Dermis microvascular lymphatic vessel endothelial cell (primary cell): ENCODE measurements around the gene DNAH7. TPM values are rescaled to one million over a fixed set of nuclear protein-coding genes. Genes with fewer than 3 reads are reported as not detected.
A peak's percentile ranks its signal among the peaks of the same experiment; 100 is the strongest.

Experiments used
- DNase-seq, 2 donors: peaks; one replicate each; pipeline versions ENCODE4 v3.0.0 to v3.0.0-alpha.2; 2010; ENCODE audit warnings: low read depth in 2 of 2
- total RNA-seq: library from RNA; depleted of rRNA; stranded (reverse); fragments of >200 nt; gene quantifications from 2 replicates; pipeline ENCODE4 v1.2.1, GENCODE V29; 2014

Gene DNAH7
- total RNA-seq, 1 donor from 2014 or later = under 0.01 TPM

DNA sequence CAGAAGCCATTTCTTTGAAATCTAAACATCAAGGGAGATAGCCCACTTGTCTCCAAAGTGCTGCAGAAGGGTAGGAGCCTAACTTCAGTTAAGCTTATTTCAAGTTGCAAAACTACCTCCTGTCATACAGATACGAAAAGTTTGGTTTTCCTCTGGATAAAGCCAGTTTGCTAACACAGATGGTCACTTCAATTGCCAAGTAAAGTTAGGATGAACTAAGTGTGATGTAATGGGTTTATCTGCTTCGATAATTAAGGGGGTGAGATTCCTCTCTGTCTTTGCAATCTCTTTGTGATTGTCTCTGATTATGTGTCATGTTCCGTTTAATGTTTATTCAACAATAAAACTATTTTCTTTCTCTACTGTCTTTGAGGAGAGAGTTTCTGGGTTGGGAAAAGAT is 255.2 kb downstream of the DNAH7 start:
- no peak for DNase-seq

DNA sequence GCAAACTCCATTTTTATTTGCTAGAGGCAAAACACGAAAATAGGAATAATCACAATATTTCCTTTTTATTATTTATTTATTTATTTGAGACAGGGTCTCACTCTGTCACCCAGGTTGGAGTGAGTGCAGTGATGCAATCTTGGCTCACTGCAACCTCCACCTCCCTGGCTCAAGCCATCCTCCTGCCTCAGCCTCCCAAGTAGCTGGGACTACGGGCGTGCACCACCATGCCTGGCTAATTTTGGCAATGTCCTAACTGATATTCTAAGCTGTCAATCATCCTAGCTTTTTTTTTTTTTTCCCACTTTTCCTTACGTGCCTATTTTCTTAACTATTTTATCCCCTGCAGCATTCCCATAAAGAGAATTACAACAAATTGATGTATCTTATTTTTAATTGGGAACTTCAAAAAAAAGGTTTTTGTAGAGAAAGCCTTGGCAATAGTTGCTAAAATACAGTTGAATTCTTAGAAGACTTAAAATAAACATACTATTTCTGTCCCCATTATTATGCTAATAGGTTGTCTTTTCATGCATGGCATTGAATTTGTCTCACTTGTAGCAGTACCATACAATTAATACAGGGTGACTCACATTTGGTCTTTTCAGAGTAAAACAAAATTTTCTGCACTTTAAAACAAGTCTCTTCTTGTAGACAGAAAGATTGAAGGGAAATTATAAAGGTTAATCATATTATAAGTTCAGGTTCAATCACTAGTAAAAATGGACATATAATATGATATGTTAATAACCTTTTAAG is 258.1 kb downstream of the DNAH7 start:
- no peak for DNase-seq

- no peak for DNase-seq
Measured at GRCh38 chr2:195808189-195808588, 260.4 kb downstream of the DNAH7 start.

GRCh38 chr2:195805283-195805976 is 263.2 kb downstream of the DNAH7 start:
- no peak for DNase-seq

DNA sequence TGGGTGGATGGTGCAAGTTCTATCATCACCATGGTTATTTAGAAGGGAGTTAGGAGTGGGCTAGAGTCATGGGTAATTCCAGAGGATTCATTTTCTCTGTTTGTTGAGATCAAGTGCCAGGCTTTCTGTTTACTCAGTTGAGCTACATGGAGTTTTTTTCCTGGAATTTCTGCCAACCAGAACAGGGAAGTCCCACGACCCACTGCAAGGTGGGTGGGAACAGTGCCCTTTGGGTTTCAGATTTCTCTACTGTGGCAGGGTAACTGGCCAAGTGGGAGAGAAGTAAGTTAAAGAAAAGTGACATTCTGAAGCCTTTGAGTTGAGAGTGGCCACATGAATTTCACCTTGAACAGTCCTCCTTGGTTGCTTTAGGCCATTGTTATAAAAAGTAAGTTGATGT is 272.8 kb downstream of the DNAH7 start:
- DNase-seq = no peak

DNA sequence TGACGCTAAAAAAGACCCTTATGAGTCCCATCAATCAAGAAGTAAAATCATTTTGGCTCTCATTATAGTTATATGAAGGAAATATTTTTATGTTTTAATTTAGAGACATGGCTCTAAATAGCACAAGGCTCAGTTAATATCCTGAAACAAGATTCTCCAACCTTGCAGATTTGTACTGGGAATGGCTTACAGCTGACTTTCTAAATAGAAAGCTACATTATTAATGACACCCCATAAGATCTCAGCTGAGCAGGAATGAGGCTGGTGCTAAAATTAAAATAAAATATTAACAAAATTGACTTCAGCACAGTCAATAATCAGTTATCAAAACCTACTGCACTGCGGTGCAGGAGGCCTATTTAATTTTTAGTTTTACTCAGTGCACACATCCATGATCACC is 274.8 kb downstream of the DNAH7 start:
- DNase-seq = no peak

- DNase-seq = no peak
Measured at GRCh38 chr2:195782156-195782555, 286.5 kb downstream of the DNAH7 start.

DNA sequence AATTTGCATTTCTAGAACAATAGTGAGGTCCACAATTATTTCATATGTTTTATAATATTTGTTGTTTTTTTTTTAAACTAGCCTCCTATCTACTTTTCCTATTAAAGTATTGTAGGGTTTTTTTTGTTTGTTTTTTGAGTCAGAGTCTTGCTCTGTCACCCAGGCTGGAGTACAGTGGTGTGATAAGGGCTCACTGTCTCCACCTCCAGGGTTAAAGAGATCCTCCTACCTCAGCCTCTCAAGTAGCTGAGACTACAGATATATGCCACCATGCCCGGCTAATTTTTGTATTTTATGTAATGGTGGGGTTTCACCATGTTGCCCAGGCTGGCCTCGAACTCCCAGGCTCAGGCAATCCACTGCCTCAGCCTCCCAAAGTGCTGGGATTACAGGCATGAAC is 289.1 kb downstream of the DNAH7 start:
- DNase-seq = no peak

DNA sequence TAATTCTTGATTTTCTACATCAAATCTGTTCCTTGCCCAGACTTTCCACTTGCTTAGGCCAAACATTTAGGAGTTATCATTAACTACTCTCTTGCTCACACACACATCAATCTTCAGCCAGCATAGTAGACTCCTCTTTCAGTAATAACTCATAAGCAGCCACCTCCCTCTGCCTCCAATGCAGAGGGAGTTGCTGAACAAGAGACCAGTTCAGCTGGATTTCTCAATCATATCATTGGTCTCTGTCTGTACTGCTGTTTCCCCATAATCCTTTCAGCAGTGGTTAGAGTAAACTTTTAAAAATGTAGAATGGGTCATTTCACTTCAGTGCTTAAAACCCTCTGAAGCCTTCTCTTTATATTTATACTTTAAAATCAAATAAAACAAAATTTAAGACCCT is 298.7 kb downstream of the DNAH7 start:
- DNase-seq = no peak

DNA sequence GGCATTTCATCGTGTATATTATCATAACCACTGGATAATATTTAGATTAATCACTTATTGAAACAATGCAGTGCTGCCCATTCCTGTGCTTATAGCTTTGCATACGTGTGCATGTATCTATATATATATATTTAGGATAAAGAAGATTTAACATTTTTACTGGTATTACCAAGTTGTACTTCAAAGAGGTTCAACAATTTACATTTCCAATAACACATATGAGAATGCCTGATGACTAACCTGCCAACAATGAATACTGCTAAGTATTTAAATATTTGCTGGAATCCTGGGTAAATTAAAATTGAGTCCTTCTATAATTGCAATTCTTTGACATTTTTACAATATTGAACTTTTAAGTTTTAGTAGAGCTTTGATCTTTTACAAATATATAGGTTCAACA is 300.2 kb downstream of the DNAH7 start:
- DNase-seq = no peak

DNA sequence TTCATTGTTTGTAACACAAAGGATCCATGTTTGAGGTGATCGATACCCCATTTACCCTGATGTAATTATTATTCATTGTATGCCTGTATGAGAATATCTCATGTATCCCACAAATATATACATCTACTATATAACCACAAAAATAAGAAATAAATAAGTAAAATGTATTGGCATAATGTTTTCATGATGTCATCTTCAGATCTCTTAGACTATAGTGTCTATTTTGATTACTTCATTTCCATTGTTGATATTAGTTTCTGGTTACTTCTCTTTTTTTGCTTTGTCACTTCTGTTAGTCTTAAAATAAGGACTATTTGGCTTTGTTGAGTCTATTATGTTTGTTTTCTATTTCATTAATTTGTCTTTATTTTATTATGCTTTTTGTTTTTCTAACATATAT is 301.9 kb downstream of the DNAH7 start:
- no peak for DNase-seq

DNA sequence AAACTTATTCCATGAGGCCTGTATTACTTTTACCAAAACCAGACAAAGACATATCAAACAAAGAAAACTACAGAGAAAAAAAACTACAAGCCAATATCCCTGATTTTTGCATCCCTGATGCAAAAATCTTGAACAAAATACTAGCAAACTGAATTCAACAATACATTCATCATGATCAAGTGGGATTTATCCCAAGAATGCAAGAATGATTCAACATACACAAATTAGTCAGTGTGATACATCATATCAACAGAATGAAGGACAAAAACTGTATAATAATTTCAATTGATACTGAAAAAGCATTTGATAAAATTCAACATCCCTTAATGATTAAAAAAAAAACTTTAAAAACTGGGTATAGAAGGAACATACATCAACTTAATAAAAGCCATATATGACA is 304.8 kb downstream of the DNAH7 start:
- DNase-seq = no peak

- DNase-seq = no peak
Measured at GRCh38 chr2:195759877-195760276, 308.8 kb downstream of the DNAH7 start.

DNA sequence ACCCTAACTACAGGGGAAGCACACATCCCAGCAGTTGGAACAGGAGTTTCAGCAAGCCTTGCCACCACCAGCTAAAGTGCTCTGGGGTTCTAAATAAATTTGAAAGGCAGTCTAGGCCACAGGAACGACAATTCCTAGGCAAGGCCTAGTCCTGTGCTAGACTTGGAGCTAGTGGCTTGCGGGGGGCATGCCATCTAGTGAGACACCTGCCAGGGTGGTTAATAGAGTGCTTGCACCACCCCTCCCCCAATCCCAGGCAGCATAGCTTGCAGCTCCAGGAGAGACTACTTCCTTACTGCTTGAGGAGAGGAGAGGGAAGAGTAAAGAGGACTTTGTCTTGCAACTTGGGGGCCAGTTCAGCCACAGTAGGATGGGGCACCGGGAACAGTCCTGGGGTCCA is 309.8 kb downstream of the DNAH7 start:
- no peak for DNase-seq

- no peak for DNase-seq
Measured at GRCh38 chr2:195756218-195756942, 312.3 kb downstream of the DNAH7 start.

- DNase-seq = no peak
Measured at GRCh38 chr2:195741191-195741590, 327.4 kb downstream of the DNAH7 start.

DNA sequence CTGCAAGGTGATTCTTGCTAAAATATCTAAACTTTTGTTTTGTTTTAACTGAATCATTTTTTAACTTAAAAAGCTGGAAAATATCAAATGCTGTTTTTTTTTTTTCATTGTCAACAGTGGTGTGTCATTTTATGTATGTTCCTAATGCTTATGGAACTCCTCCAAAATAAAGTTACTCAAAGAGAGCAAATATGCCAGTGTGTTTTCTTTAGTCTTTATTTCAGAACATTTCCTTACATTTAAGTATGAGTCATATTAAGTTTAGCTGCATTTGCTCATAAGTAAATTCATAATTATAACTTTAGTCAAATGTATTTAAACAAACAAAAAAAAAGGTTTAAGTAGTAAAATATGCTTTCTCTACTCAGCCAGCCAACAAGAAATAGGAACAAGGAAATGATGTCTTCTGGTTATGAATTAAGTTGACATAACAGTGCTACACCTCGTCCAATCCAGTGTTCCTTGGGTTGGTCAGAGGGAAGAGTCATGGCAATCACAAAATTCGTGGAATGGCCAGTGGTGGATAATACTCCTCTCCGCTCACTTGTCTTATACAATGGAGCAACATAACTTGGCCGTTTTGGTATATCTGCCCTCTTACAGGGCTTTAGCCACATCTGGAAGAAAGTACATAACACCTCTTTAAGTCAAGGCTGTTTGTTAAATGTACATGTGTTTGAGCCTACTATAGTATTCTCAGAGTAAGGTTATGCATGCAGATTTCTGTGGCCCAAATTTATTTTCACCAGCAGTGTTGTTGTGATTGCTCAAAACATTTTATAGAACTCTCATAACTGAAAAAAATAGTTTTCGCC is 330.9 kb downstream of the DNAH7 start:
- DNase-seq = peak in 1 of 2 donors; percentile 28

DNA sequence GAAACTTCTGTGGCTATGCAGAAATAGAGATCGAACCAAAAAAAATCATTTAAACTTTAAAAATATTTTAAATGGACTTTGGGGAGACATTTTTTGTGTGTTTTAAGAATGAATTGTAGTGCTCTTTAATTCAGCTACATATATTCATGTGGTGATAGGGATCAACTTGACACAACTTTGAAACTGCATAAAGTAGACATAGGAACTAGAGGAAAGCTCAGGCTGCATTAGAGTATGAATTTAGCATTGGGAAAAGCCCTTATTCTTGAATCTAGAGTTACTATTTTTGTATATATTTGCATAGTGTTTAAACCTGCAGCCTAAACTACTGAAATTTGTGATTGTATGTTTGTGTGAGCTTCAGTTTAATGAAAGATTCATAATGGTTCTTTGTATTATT is 333.3 kb downstream of the DNAH7 start:
- DNase-seq = no peak

DNA sequence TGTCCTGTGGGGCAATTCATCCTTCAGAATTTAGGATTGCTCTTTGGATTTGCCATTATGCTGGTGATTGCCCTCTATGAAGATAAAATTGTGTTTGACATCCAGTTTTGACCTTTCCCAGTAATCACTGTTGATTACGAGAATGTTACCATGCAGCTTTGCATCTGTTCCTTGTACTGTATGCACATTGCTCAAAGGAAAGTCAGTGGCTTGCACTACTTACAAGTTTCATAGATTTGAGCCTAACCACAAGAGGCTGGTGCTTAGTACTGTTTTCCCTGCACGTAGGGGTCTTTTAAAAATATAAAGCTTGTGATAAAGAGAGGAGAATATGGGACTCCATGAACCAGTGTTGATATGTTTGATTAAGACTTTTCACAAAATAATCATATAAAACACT is 333.7 kb downstream of the DNAH7 start:
- no peak for DNase-seq

- no peak for DNase-seq
Measured at GRCh38 chr2:195734395-195734794, 334.2 kb downstream of the DNAH7 start.

GRCh38 chr2:195733831-195734230 is 334.8 kb downstream of the DNAH7 start:
- DNase-seq = no peak

GRCh38 chr2:195732574-195732973 is 336.1 kb downstream of the DNAH7 start:
- no peak for DNase-seq
